ENCODE measurements around the gene PDE10A. TPM values are rescaled to one million over a fixed set of nuclear protein-coding genes. Genes with fewer than 3 reads are reported as not detected.

Gene PDE10A
- polyA plus RNA-seq, 1 donor: 24.4 TPM

DNA sequence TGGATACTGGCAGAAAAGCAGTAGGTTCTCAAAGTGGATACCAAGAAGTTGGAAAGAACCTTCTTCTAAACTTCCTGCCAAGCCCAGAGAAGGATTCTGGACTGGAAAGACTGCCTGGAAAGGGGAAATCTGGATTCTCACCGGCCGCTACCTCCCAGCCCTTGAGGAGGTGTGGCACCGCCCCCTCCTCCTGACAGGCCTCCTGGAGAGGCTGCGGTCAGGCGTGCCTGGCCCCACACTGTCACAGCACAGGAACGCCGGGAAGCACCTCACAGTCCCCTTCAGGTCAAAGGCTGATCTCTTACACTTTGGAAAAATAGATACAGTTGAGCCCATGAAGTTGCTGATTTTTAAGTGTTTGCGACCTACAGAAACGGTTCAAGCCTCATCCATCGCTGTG, 16.3 kb upstream of the PDE10A start:
- DNase-seq: no peak

DNA sequence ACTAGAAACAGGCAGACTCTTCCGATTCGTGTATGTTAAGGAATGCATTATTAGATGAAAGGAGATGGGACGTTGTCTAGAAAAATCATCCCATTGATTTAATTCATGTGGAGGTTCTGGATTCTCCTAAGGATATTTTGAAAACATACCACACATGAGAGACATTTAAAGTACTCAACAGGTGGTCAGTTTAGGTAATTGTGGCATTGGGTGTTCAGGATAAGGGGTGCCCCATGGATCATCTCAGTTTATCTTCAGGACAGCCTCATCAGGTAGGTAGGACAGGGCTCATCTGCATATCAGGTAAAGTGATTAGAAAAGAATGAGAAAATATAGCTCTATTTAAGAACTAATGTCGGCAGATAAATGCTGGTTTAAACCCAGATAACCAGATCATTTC, 15.9 kb upstream of the PDE10A start:
- no peak for DNase-seq

DNA sequence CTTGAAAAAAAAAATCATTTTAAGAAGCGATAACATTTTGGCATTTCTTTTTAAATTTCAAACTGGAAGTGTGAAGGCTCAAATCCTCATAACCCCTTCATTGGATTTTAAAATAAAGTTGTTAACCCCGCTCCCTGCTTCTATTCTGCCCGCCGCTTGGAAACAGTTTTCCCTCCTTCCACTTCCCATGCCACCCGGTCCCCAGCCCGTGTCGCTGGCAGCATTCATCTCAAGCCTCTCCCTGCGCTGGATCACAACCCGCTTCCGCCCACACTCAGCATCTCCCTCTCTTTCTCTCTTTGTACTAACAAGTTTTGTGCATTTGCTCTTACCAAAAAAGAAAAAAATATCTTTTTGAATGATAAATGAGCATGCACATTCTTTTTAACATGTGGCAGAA, 15.4 kb upstream of the PDE10A start:
- DNase-seq: no peak

DNA sequence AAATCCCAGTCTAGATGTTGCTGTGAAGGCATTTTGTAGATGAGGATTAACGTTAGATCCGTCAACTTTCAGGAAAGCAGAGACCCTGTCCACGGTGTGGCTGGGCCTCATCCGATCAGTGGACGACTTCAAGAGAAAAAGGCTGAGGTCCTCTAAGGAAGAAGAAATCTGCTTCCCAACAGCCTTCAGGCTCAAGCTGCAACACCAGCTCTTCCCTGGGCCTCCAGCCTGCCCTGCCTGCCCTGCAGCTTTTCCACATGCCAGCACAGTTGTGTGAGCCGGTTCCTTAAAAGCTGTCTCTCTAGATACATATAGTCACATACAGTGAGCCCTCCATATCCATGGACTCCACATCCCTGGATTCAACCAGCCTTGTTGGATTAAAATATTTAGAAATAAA, 14.1 kb upstream of the PDE10A start:
- no peak for DNase-seq

DNA sequence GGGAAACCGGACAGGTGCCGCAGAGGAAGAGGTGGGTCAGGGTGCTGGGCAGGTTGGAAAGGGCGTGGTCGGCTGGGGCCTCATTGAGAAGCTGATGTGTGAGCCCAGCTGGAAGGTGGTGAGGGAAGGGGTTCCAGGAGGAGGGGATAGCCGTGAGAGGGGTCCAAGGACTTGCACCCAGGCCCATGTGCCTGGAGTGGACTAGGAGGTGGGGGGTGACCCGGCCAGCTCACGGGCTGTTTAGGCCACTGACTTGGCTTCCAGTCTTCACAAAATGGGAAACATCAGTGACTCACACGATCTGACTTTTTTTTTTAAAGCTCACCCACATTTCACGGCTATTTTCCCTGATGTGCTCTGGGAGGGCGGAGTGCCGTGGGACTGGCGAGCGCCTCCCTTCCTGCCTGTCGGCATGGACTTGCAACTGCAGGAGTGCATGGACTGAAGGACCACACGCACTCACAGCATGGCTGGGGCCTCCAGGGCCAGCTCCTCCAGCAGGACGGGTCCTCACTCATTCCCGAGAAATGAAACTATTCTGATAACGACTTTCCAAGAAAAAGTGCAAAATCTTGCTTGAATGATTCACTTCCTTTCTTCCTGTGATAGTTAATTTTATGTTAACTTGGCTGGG, 13.5 kb upstream of the PDE10A start:
- no peak for DNase-seq

DNA sequence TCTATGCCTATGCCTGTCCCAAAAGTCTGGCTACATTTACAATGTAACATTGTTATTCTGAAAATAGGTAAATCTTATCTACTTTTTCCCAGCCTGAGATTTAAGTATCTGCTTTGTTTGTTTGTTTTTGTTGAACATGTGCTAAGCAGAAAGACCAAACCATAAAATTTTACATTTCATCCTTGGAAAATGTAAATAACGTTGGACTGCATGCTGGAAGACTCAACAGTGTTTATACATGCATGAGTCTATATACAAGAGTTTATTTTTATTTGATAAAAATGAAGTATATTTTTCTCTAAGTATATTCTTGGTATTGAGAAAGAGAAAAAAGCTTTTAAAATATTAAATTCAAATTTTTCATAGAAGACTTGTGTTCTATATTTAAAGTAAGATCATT, 12.1 kb upstream of the PDE10A start:
- DNase-seq: no peak

DNA sequence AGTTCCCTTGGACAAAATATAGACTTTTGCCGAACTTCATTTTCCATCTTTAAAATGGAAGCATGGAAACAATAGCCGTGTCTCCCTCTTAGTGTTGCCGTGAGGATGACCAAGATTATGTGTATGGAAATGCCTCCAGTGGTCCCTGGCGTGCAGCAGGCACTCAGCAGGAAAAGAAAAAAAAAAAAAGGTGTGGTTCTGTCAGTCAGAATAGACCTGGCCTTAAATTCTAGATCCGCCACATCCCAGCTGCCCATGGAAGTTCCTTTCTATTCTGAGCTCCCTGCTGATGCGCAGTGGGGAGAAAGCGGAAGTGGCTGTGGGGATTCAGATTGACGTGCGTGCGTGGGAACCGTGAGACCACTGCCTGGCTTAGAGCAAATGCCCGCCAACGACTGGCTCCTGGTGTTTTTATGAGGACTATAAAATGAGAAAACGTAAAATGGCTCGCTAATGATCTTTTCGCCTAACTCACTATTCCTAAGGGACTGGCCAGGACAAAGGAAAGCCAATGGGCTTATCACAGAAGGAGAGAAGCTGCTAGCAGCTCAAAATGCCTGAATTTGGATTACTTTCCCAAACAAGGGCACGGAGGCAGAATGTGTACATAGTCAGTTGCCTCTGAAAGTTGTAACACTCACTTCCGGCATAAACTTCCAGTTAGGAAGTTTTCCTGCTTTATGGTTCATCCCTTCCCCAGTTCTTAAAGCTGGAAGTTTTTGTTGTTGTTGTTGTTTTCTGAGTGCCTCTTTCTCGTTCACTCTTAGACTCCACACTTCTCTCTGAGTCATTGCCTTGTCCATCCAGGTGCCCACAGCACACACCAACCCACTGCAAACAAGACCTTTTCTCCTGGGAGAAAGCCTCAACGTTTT, 11.4 kb upstream of the PDE10A start:
- DNase-seq: no peak

DNA sequence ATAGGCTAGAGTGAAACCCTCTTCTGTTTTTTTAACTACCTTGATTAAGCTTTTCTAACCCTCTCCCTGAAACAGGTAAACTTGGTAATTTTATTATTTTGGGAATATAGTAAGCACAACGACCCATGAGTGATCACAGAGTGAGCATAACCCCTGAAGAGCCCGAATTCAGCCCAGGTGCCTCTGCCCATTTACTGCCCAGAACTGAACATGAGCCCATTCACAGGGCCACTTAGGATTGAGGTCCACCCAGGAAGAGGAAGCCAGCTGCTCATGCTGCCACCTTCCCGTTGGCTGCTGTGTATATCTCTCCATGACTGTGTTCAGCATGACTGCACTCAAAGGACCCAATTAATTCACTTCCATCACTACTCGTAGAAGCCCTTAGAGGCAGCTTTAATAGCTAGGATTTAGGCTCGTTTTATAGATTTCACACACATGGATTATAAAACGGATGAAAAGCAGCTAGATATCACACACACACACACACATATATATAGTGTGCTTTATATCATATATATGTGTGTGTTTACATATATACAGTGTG, 8.3 kb upstream of the PDE10A start:
- DNase-seq: no peak

DNA sequence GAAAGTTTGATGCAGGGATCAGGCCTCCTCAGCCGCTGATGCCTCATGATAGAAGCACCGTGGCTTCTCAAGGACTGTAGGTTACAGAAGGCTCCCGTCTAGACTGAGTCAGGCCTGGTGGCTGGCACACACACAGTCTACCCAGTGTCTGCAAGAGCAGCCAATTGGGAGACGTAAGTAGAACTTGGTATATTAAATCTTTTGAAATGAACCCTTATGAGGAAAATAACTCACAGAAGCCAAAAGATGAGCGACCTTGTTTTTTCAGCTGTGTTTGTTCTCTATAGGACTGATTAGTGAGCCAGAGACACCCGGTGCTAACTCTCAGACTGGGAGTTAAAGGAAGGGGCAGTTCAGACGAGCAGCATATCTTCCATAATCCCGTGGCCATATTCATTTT, 5.9 kb upstream of the PDE10A start:
- no peak for DNase-seq

DNA sequence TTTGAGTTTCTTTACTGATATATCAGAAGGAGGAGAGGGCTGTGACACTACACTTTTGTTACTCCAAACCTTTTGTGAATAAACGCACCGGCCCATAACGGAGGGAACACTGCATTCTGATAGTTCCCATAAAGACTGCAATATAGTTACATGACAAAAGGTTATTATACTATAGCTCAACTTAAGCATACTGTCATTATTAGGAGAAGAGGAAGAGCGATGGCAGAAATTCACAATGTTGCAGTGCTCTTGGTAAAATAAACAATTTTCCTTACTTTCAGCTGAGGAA, 2.3 kb upstream of the PDE10A start:
- DNase-seq: no peak

DNA sequence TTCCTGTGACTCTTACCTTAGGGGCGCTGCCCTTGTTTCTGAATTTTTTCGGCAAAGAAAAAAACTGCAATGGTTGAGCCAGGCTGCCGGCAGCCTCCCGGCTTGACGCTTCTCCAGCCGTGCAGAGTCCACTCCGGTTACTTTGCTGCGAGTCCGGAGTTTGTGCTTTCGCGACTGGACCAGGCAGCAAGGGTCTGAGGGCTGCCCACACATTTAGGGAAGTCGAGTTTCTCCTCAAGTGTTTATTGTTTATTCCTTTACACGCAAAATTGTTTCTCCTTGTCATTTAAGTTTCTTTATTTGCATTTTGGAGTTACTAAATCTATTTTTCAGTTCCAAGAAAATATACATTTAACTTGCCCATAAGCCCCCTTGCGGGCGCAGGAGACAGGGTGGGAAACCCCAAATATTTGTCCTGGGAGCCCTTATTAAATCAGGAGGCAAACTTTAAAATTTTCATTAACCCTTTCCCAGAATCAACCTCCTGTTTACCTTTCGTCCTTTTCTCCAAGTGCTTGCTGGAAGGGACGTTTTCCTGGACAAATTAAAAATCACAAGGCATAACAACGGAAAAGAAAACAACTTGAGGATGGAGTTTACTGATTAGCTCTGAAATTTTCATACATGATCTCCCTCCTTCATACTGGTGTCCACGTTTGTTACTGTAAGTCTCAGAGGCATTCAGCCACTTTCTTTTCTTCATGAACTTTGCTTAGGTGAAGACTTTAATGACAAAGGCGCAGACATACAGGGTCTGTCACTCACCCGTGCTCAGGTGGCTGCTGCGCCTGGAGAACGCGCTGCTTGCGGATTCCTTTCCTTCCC, 1.7 kb upstream of the PDE10A start:
- DNase-seq: no peak

DNA sequence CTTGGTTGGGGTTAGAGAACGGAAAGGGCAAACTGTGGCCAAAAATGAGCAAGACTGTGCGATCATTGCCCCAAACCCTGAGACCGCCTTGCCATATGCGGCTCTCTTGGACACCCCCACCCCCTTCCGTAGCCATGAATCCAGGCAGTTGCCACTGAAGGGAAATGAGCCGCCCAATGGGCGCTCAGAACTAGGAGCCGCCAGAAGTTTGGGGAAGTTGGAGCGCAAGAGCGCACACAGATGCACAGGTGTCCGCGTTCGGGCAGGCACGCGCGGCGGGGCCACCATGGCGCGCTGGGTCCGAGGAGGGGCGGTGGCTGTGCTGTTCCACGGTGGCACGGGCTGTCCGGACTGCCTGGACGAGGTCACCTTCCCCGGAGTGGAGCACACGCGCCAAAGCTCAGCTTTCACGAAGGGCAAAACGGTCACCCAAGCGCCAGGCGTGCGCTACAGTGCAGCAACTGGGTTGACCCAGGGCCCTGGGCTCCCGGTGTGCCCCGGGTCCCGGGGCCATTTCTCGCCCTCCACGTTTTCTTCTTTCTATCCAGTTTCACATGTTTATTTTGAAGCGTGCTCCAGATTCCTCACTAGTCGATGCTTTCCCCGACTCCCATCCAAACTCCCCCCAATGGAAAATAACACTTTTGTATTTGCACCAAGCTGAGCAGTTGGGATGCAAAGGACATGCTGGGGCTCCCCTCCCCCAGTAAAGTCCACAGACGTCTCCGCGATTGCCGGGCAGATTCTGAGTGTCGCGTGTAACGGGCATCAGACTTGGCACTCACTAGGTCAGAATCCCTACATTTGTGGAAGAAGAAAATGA, 906 bp upstream of the PDE10A start:
- DNase-seq: no peak

DNA sequence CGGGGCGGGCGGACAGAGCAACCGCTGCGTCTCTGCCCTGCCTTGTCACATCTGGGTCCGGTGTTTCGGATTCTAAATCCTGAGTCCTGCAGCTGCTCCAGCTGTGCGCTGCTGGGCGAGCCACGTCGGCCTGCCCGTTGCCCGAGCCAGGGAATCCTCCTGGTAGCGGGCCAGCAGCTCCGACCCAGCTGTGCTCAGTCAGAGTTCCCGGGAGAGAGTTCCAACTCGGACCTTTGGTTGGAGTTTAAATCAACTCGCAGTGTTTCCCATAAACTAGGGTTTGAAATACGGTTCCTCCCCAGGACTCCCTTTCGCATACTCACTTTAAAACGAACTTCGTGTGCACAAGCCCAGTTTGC, 315 bp upstream of the PDE10A start:
- peak; percentile 47 for DNase-seq

DNA sequence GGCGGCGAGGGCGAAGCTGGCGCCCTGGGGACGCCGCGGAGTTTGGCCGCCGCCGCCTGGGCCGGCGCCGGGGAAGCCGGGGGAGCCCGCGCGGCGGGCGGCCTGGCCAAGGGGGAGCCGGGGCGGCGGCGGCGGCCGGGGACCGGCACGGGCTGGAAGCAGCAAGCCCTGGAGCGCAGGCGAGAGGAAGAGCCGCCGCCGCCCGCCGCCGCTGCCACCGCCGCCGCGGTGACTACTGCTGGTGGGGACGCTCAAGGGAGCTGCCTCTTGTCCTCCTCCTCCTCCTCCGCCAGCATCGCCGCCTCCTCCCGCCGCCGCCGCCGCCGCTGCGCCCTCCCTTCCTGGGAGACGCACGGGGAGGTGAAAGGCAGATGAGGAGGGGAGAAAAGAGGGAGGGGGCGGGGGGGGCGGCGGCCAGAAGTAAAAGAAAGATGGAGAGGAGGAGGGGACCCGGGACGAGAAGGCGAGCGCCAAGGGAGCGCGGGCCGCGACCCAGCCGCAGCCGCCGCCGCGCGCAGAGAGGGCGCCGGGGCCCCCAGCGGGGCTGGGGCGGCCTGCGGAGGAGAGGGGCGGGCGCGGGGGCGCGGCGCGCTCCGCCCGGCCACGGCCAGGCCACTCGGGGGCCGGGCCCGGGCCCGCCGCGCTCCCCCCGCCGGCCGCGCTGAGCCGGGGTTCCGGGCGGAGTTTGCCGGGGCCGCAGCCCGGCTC, 846 bp downstream of the PDE10A start:
- DNase-seq: peak; percentile 46

DNA sequence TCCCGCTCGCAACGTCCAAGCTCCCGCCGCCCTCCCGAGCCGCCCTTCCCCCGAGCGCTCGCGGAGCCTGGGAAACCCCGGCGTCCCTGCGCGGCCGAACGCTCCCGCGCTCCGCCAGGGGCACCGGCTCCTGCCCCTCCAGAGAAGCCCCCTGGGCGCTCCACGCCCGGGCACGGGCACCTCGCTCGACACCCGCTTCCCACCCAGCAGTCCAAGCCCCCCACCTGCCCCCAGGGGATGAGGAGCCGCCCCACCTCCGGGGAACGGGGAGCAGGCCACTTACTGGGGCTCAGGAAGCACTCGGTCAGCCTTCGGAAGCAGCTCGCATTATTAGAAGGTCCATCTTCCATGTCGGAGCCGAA, 1.4 kb downstream of the PDE10A start:
- DNase-seq: no peak

DNA sequence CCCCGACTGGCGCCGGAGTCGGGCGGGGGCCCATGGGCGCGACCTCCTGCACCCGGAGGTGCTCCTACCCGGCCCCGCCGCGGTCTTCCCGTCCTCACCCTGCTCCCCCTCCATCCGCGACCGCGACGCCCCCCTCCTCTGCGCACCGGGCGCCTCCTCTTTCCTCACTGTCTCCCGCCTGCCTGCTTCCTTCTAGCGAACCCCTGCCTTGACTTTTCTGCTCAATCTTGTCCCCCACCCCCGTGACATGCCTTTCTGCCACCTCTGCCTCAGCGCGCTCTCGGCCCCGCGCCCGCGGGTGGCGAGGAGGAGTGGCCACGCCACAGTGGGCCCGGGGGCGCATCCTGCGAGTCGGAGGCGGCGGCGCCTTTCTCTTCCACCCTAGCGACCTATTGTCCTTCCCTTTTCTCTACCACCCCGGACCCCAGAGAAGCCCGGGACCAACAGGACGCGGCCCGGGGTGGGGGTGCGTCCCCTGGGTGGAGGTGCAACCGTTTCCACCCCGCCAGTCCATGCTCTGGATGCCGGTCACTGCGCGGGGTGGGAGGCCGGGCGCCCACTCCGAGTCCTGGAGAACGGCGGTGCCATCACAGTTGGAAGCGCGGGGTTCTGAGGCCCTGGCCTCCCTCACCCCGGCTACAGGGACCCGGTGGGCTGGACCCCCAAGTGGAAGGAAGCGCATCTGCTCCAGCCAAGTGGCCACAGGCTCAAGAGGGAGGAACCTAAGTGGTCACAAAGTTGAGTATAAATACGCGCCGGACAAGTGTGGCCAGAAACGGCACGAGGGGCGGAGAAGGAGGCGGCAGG, 2.0 kb downstream of the PDE10A start:
- DNase-seq: peak; percentile 40

DNA sequence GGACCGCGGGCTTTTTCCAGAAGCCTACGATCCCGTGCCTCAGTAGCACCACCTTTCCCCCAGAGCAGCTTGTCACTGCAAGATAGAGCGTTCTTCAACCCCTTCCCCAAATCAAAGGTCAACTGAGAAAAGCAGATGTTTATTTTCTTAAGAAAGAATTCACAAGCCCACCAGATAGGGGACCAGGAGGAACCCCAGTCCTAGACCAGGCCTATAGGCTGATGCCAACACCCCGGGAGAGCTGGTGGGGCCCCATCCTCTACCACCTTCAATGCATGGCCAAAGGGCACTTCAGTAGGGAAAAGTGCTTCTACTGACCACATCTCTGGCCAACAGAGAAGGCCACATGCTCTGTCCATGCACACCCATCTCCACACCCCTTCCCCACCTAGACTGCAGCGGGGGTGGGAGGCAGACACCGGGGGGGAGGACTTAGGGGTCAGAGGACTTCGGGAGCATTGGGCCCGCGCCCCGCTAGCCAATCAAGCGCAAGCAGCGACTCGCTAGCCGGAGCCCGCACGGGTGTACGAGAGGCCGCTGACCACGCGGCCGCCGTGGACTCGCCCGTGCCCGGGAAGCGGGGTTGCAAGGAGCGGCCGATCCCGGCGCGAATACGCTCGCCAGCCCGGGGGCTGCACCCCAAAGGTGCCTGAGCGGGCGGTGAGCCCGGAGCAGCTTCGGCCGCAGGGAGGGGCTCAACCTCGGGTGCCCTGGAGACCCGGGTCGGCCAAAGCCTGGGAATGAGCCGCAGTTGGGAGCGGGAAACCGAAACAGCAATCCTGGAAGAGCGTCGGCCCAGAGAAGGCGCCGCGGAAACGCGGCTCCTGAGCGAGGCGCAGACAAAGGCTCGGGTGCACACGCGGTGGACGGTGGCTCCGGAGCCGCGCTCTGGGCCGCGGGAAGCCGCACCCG, 2.8 kb downstream of the PDE10A start:
- no peak for DNase-seq

DNA sequence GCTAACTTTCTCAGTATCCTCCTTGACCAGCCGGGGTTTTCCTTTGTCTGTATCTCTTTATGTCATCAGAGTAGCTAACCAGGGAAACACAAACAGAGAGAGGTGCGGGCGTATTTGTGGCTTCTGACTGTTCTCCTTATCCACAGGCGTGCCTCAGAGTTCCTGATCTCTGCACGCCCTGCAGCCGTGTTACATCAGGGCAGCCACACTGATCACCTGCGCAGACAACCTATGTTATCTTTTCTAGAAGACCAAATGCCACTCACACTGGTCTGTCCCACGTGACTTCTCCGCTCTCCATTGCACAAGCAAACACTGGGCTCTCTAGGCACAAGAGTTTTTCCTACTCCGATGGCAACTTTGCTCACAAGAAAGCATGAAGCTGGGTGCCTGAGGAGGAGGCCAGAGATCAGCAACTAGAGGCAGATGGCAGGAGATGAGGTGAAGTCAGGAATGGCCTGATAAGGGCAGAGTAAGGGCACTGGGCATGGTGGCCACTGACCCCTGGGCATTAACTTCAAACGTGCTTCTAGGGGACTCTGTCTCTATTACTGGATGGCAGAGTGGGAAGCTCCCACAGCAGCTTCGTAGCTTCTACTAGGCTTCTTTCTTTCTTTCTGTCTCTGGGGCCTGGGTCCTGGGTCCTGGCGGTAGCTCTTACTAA, 4.5 kb downstream of the PDE10A start:
- DNase-seq: no peak

DNA sequence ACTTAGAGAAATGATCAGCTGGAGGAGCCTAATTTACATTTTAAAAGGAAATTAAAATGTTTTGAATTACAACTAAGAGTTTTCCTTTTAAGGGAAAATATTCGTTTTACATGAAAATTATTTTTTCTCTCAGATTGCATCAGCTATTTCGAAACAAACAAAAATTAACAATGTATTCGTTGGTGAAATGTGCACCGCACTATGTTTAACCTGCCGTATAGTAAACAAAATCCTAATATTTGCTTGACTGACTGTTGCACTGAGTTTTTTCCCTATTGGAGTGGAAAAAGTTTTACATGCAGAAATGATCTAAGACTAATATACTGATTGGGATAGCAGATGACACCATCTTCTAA, 5.7 kb downstream of the PDE10A start:
- DNase-seq: no peak
